ELF-1 (cell line): ENCODE data around the gene CLEC16A.

Source experiments
- DNase-seq: peaks from one replicate; pipeline ENCODE4 v3.0.0-alpha.2; 2016; ENCODE audit warnings: low read depth, low spot score

CLEC16A gene

GRCh38 chr16:11198375-11198774 lies 254.0 kb downstream of the CLEC16A start:
- no peak for DNase-seq

- DNase-seq = no peak
These were observed 254.5 kb downstream of the CLEC16A start for GRCh38 chr16:11198828-11199227.

- peak; percentile 34 for DNase-seq
These were observed 256.2 kb downstream of the CLEC16A start for GRCh38 chr16:11200592-11200991.

GRCh38 chr16:11201498-11202259 lies 257.3 kb downstream of the CLEC16A start:
- DNase-seq = peak; percentile 76

- no peak for DNase-seq
These were observed 258.1 kb downstream of the CLEC16A start for GRCh38 chr16:11202260-11203091.

GRCh38 chr16:11203111-11203623 lies 258.8 kb downstream of the CLEC16A start:
- no peak for DNase-seq

- DNase-seq = no peak
These were observed 260.2 kb downstream of the CLEC16A start for GRCh38 chr16:11204513-11205047.

- DNase-seq = no peak
These were observed 260.8 kb downstream of the CLEC16A start for GRCh38 chr16:11205065-11205699.

GRCh38 chr16:11205754-11206581 lies 261.6 kb downstream of the CLEC16A start:
- peak; percentile 32 for DNase-seq

- no peak for DNase-seq
These were observed 263.3 kb downstream of the CLEC16A start for GRCh38 chr16:11207646-11208045.

GRCh38 chr16:11208916-11209665 lies 264.7 kb downstream of the CLEC16A start:
- peak; percentile 19 for DNase-seq

GRCh38 chr16:11210260-11210659 lies 265.9 kb downstream of the CLEC16A start:
- DNase-seq = no peak

- DNase-seq = no peak
These were observed 267.0 kb downstream of the CLEC16A start for GRCh38 chr16:11211061-11211976.

- peak; percentile 43 for DNase-seq
These were observed 267.8 kb downstream of the CLEC16A start for GRCh38 chr16:11211977-11212797.

- DNase-seq = no peak
These were observed 268.4 kb downstream of the CLEC16A start for GRCh38 chr16:11212798-11213196.

- DNase-seq = no peak
These were observed 269.0 kb downstream of the CLEC16A start for GRCh38 chr16:11213373-11213772.

GRCh38 chr16:11213799-11214198 lies 269.4 kb downstream of the CLEC16A start:
- no peak for DNase-seq

GRCh38 chr16:11215935-11216556 lies 271.7 kb downstream of the CLEC16A start:
- DNase-seq = no peak
